Brain microvascular endothelial cell (primary cell): ENCODE measurements around the gene SMAGP.

Source experiments
- DNase-seq: peaks from one replicate; pipeline ENCODE4 v3.0.0-alpha.2; 2020
- H3K27ac ChIP-seq: fragments of 250-450 bp; sonication (Bioruptor Pico); 2 replicates; pipeline ENCODE4 v1.5.1; 2020; ENCODE audit warnings: mild to moderate bottlenecking, moderate library complexity
- H3K27me3 ChIP-seq: fragments of 250-450 bp; sonication (Bioruptor Pico); replicated peaks from 2 replicates; pipeline ENCODE4 v1.5.1; 2020; ENCODE audit warnings: mild to moderate bottlenecking
- H3K36me3 ChIP-seq: fragments of 250-450 bp; sonication (Bioruptor Pico); replicated peaks from 2 replicates; pipeline ENCODE4 v1.5.1; 2020; ENCODE audit warnings: mild to moderate bottlenecking
- H3K4me3 ChIP-seq: 2 replicates; pipeline ENCODE4 v1.5.1; 2011; ENCODE audit warnings: low read depth, mild to moderate bottlenecking, control low read depth, low read length, moderate library complexity
- CTCF ChIP-seq: IDR thresholded peaks from 2 replicates; pipeline ENCODE4 v1.5.1; 2011; ENCODE audit warnings: low read depth, mild to moderate bottlenecking, moderate library complexity, low read length, control low read depth, inconsistent platforms; ENCODE audit errors: missing control alignments
- in situ Hi-C: cut with HindIII; loops from 2 replicates; pipeline ENCODE4 v1.10.0; 2017; ENCODE audit warnings: low sequenced_read_pairs, low pct_ligation_motif_present

The SMAGP gene

GRCh38 chr12:51242120-51242519 lies 28.1 kb downstream of the SMAGP start:
- peaks cover 43% of the 10 kb centered on the region for H3K36me3 ChIP-seq
- H3K27ac ChIP-seq: no peak overlapping the region
- no peaks in the 10 kb centered on the region for H3K27me3 ChIP-seq
- TF ChIP-seq CTCF: no peak
- no peak overlapping the region for H3K4me3 ChIP-seq
- no peak for DNase-seq
- in situ Hi-C loops: no loop called here

GRCh38 chr12:51240971-51241370 lies 29.2 kb downstream of the SMAGP start:
- peaks cover 39% of the 10 kb centered on the region for H3K36me3 ChIP-seq
- no peak overlapping the region for H3K4me3 ChIP-seq
- no peak for TF ChIP-seq CTCF
- in situ Hi-C loops: no loop called here
- DNase-seq: peak; percentile 8
- no peak overlapping the region for H3K27ac ChIP-seq
- no peaks in the 10 kb centered on the region for H3K27me3 ChIP-seq

GRCh38 chr12:51238510-51239334 lies 31.5 kb downstream of the SMAGP start, which contains the start of gene DAZAP2:
DAZAP2 (plus strand) TSS chr12:51238826; CDS start chr12:51238908, 82 bp downstream.
- DNase-seq: peak; percentile 93
- Histone ChIP-seq H3K4me3 (peak within 1 kb of the TSS; percentile 100), H3K27ac (peak within 1 kb of the TSS; percentile 99), H3K27me3 (no peaks in the 10 kb centered on the region), H3K36me3 (peaks cover 24% of the 10 kb centered on the region)
- TF ChIP-seq CTCF: peak; percentile 24
- in situ Hi-C loops: no loop called here

GRCh38 chr12:51238037-51238509 lies 32.1 kb downstream of the SMAGP start:
- in situ Hi-C loops: no loop called here
- H3K27me3 ChIP-seq: no peaks in the 10 kb centered on the region
- peak overlapping the region; percentile 100 for H3K4me3 ChIP-seq
- no peak for TF ChIP-seq CTCF
- peaks cover 23% of the 10 kb centered on the region for H3K36me3 ChIP-seq
- no peak for DNase-seq
- no peak overlapping the region for H3K27ac ChIP-seq

- no peak for DNase-seq
Measured at GRCh38 chr12:51234530-51234929, 35.7 kb downstream of the SMAGP start.

More at GRCh38 chr12:51234530-51234929, 35.7 kb downstream of the SMAGP start:
- TF ChIP-seq CTCF: no peak
- no peaks in the 10 kb centered on the region for H3K27me3 ChIP-seq
- no peak overlapping the region for H3K4me3 ChIP-seq
- H3K27ac ChIP-seq: no peak overlapping the region
- in situ Hi-C loops: no loop called here
- H3K36me3 ChIP-seq: no peaks in the 10 kb centered on the region
